ENCODE measurements around the gene CNOT6L.

GRCh38 chr4:77802402-77802801, 16.8 kb downstream of the CNOT6L start:
- TF ChIP-seq YY1 (IDR thresholded peaks at IDR 0.05; ENCODE audit: insufficient read depth, insufficient read length) (no peak), SUZ12 (IDR thresholded peaks at IDR 0.05; ENCODE audit: extremely low read depth, insufficient read depth, insufficient read length) (no peak)
